GM19397 (cell line): ENCODE measurements around the gene RALBP1.
"Not testable (repeated sequence)": the region's sequence is repeated elsewhere in the genome, so short reads cannot be mapped to it uniquely, and the experiment has no call there.

Experiments used
- ATAC-seq: cut with Tn5 transposase; IDR thresholded peaks from one replicate; pipeline ENCODE4 v1.9.1; 2021; ENCODE audit warnings: mild to moderate bottlenecking, moderate library complexity; ENCODE audit not compliant: unreplicated experiment

The RALBP1 gene

GRCh38 chr18:9474983-9475642, at the start of gene RALBP1:
Gene RALBP1, plus strand, starts transcription at chr18:9475513. Its CDS starts 37,533 bp downstream, at chr18:9513046.
- ATAC-seq, result peak; percentile 92

- no peak for ATAC-seq
Measured at GRCh38 chr18:9426753-9427152, 48.6 kb upstream of the RALBP1 start.

- ATAC-seq, result no peak
Measured at GRCh38 chr18:9428301-9428706, 47.0 kb upstream of the RALBP1 start.

GRCh38 chr18:9428862-9429661, 46.3 kb upstream of the RALBP1 start:
- ATAC-seq, result no peak

GRCh38 chr18:9429662-9429993, 45.7 kb upstream of the RALBP1 start:
- ATAC-seq, result no peak

- not testable (repeated sequence) for ATAC-seq
Measured at GRCh38 chr18:9430315-9430714, 45.0 kb upstream of the RALBP1 start.

GRCh38 chr18:9431296-9431695, 44.0 kb upstream of the RALBP1 start:
- no peak for ATAC-seq

- not testable (repeated sequence) for ATAC-seq
Measured at GRCh38 chr18:9433122-9433521, 42.2 kb upstream of the RALBP1 start.

- no peak for ATAC-seq
Measured at GRCh38 chr18:9433671-9434121, 41.6 kb upstream of the RALBP1 start.

- no peak for ATAC-seq
Measured at GRCh38 chr18:9434122-9434701, 41.1 kb upstream of the RALBP1 start.

- ATAC-seq, result no peak
Measured at GRCh38 chr18:9435041-9435440, 40.3 kb upstream of the RALBP1 start.

- ATAC-seq, result no peak
Measured at GRCh38 chr18:9436206-9436929, 38.9 kb upstream of the RALBP1 start.

- ATAC-seq, result no peak
Measured at GRCh38 chr18:9437021-9437437, 38.3 kb upstream of the RALBP1 start.

GRCh38 chr18:9437672-9438071, 37.6 kb upstream of the RALBP1 start:
- no peak for ATAC-seq

GRCh38 chr18:9441061-9441460, 34.3 kb upstream of the RALBP1 start:
- ATAC-seq, result no peak

- ATAC-seq, result no peak
Measured at GRCh38 chr18:9444549-9444948, 30.8 kb upstream of the RALBP1 start.

GRCh38 chr18:9446839-9447238, 28.5 kb upstream of the RALBP1 start:
- ATAC-seq, result no peak

GRCh38 chr18:9447334-9447733, 28.0 kb upstream of the RALBP1 start:
- no peak for ATAC-seq

GRCh38 chr18:9449600-9450414, 25.5 kb upstream of the RALBP1 start:
- no peak for ATAC-seq

- not testable (repeated sequence) for ATAC-seq
Measured at GRCh38 chr18:9450920-9451319, 24.4 kb upstream of the RALBP1 start.
